OCI-LY7 (cell line): ENCODE results near the gene HEATR5A. TPM values are rescaled to one million over a fixed set of nuclear protein-coding genes. Genes with fewer than 3 reads are reported as not detected.
A peak's percentile ranks its signal among the peaks of the same experiment; 100 is the strongest.

ENCODE experiments used
- BruUV-seq: library from RNA; stranded (reverse); fragments of 400-500 nt; replicated peaks from 2 replicates; lab custom pipeline; 2021; lab: Mats Ljungman, UMichigan
- CTCF ChIA-PET: fragments of 300-600 bp; sonication (Branson Sonifier 250); formaldehyde crosslinking; loops from one replicate; lab custom pipeline; 2022; ENCODE audit warnings: antibody characterized with exemption; ENCODE audit not compliant: unreplicated experiment; lab: Charles Lee
- POLR2A ChIA-PET: fragments of 300-600 bp; sonication (Branson Sonifier 250); formaldehyde crosslinking; loops from one replicate; lab custom pipeline; 2022; ENCODE audit warnings: antibody characterized with exemption; lab: Charles Lee
- DNase-seq: peaks from one replicate; pipeline ENCODE4 v3.0.0-alpha.2; 2015; ENCODE audit warnings: low spot score
- H2AFZ ChIP-seq: fragments of 200-600 bp; sonication (generic), shearing (Covaris generic); 2 replicates; pipeline ENCODE4 v1.6.1; 2014; ENCODE audit warnings: mild to moderate bottlenecking, antibody characterized with exemption, low read length, moderate library complexity
- H3K27ac ChIP-seq: fragments of 200-600 bp; sonication (generic); 2 replicates; pipeline ENCODE4 v1.5.1; 2014; ENCODE audit warnings: mixed run types, low read depth, mild to moderate bottlenecking, moderate library complexity, low read length, inconsistent platforms; ENCODE audit not compliant: poor library complexity, severe bottlenecking
- H3K36me3 ChIP-seq: fragments of 200-600 bp; sonication (generic); 2 replicates; pipeline ENCODE4 v1.6.1; 2014; ENCODE audit warnings: mild to moderate bottlenecking, antibody characterized with exemption, low read length, moderate library complexity, mixed read lengths; ENCODE audit not compliant: insufficient read depth
- H3K4me1 ChIP-seq: fragments of 200-600 bp; sonication (generic); 2 replicates; pipeline ENCODE4 v1.5.1; 2014; ENCODE audit warnings: mild to moderate bottlenecking, low read length; ENCODE audit not compliant: insufficient read depth, poor library complexity, severe bottlenecking
- H3K4me2 ChIP-seq: fragments of 200-600 bp; sonication (generic); 2 replicates; pipeline ENCODE4 v1.6.1; 2014; ENCODE audit warnings: mild to moderate bottlenecking, low read length
- H3K4me3 ChIP-seq: fragments of 200-600 bp; sonication (generic); 2 replicates; pipeline ENCODE4 v1.5.1; 2014; ENCODE audit warnings: mild to moderate bottlenecking, low read depth, low read length; ENCODE audit not compliant: poor library complexity, severe bottlenecking
- H3K79me2 ChIP-seq: fragments of 200-600 bp; sonication (generic); 2 replicates; pipeline ENCODE4 v1.6.1; 2016; ENCODE audit warnings: low read depth, mild to moderate bottlenecking, low read length, moderate library complexity, mixed read lengths; ENCODE audit not compliant: insufficient read depth
- H3K9me2 ChIP-seq: fragments of 200-600 bp; sonication (generic); 2 replicates; pipeline ENCODE4 v1.6.1; 2016; ENCODE audit warnings: mild to moderate bottlenecking, low read length, mixed read lengths; ENCODE audit not compliant: insufficient read depth
- H3K9me3 ChIP-seq: fragments of 200-600 bp; sonication (generic); 2 replicates; pipeline ENCODE4 v1.6.1; 2014; ENCODE audit warnings: mild to moderate bottlenecking, mixed run types, low read length, mixed read lengths
- H4K20me1 ChIP-seq: fragments of 200-600 bp; sonication (generic); 2 replicates; pipeline ENCODE4 v1.6.1; 2014; ENCODE audit warnings: mild to moderate bottlenecking, antibody characterized with exemption, low read length, moderate library complexity, mixed read lengths; ENCODE audit not compliant: insufficient read depth
- EZH2phosphoT487 ChIP-seq: fragments of 200-600 bp; sonication (generic); IDR thresholded peaks from 2 replicates; pipeline ENCODE4 v1.6.1; 2018; ENCODE audit warnings: low read depth, borderline replicate concordance, mild to moderate bottlenecking, mixed run types, antibody characterized with exemption, low read length, moderate library complexity, mixed read lengths
- intact Hi-C: fragments of 100-400 bp; cut with micrococcal nuclease; formaldehyde crosslinking; loops from one replicate; pipeline ENCODE4 v1.10.0; 2022; ENCODE audit not compliant: unreplicated experiment
- total RNA-seq, 2 experiments: library from RNA; depleted of rRNA in 1 of 2; stranded (reverse); fragments of >200 nt in 1 of 2; shearing (Covaris generic) in 1 of 2; gene quantifications; 2 replicates each; pipeline ENCODE4 v1.2.3, GENCODE V29; 2014 to 2022
- TF ChIP-seq, protein P1 (sequence below): fragments of 200-600 bp; sonication (generic); conservative IDR thresholded peaks from 2 replicates; pipeline ENCODE4 v1.5.1; 2014; ENCODE audit warnings: mild to moderate bottlenecking, antibody characterized with exemption, low read length, moderate library complexity, mixed read lengths

HEATR5A gene
- total RNA-seq, 2 experiments from 2014 or later, result 12.0 to 16.2 TPM

GRCh38 chr14:31457665-31458659 is 37.6 kb upstream of the HEATR5A start:
- H3K4me1 ChIP-seq, result peaks cover 17% of the 10 kb centered on the region
- no TSS peak for BruUV-seq
- no peaks in the 10 kb centered on the region for H3K9me3 ChIP-seq
- intact Hi-C loops, result loop anchor here (1.0 to 5.0 kb wide), 4 partner anchors 38 to 744 kb away; partner anchors contain the start of genes HEATR5A, NUBPL, RNU6-7 and RNU6-8
- POLR2A ChIA-PET, result interaction anchor here (0.6 to 3.2 kb wide), 22 partner anchors 9 to 542 kb away, joined by 3 to 19 read pairs (median 4); partner anchors contain the start of genes GPR33 and HEATR5A
- H3K9me2 ChIP-seq, result no peaks in the 10 kb centered on the region
- peaks cover 19% of the 10 kb centered on the region; the same call in 1 of the 2 replicates for H3K79me2 ChIP-seq
- CTCF ChIA-PET, result interaction anchor here (1.3 kb wide), 1 partner anchor 37 kb away, joined by 5 read pairs; the partner anchor contains the start of gene HEATR5A
- H3K27ac ChIP-seq, result no peak overlapping the region
- H4K20me1 ChIP-seq, result no peaks in the 10 kb centered on the region
- peaks cover 4% of the 10 kb centered on the region; the same call in 1 of the 2 replicates for H3K36me3 ChIP-seq
- H2AFZ ChIP-seq, result peak overlapping the region; percentile 90
- no peak for DNase-seq
- TF ChIP-seq, protein P1, sequence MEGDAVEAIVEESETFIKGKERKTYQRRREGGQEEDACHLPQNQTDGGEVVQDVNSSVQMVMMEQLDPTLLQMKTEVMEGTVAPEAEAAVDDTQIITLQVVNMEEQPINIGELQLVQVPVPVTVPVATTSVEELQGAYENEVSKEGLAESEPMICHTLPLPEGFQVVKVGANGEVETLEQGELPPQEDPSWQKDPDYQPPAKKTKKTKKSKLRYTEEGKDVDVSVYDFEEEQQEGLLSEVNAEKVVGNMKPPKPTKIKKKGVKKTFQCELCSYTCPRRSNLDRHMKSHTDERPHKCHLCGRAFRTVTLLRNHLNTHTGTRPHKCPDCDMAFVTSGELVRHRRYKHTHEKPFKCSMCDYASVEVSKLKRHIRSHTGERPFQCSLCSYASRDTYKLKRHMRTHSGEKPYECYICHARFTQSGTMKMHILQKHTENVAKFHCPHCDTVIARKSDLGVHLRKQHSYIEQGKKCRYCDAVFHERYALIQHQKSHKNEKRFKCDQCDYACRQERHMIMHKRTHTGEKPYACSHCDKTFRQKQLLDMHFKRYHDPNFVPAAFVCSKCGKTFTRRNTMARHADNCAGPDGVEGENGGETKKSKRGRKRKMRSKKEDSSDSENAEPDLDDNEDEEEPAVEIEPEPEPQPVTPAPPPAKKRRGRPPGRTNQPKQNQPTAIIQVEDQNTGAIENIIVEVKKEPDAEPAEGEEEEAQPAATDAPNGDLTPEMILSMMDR, result 0 out of 2 replicates have a peak, but pooled peaks have one; percentile 5
- TF ChIP-seq EZH2phosphoT487, result no peak
- peak overlapping the region; percentile 83 for H3K4me2 ChIP-seq
- peak overlapping the region; percentile 81 for H3K4me3 ChIP-seq

GRCh38 chr14:31456841-31457664 is 36.7 kb upstream of the HEATR5A start, which contains the start of gene DTD2:
TSS of gene DTD2 (minus strand) at chr14:31457506. CDS start at chr14:31457393, 113 bp downstream.
- Histone ChIP-seq H4K20me1 (no peaks in the 10 kb centered on the region), H3K36me3 (peaks cover 12% of the 10 kb centered on the region; the same call in 1 of the 2 replicates), H3K79me2 (peaks cover 19% of the 10 kb centered on the region; the same call in 1 of the 2 replicates), H3K27ac (peak within 1 kb of the TSS; percentile 56), H2AFZ (peak within 1 kb of the TSS; percentile 90), H3K4me2 (peak within 1 kb of the TSS; percentile 83), H3K9me3 (no peaks in the 10 kb centered on the region), H3K4me3 (peak within 1 kb of the TSS; percentile 81), H3K9me2 (no peaks in the 10 kb centered on the region), H3K4me1 (peaks cover 17% of the 10 kb centered on the region)
- ChIA-PET CTCF (interaction anchor here (1.3 kb wide), 1 partner anchor 36 kb away, joined by 5 read pairs; the partner anchor contains the start of gene HEATR5A), POLR2A (interaction anchor here (0.6 to 3.2 kb wide), 19 partner anchors 9 to 541 kb away, joined by 3 to 19 read pairs (median 4); partner anchors contain the start of genes GPR33 and HEATR5A)
- intact Hi-C loops, result loop anchor here (1.0 to 5.0 kb wide), 4 partner anchors 37 to 745 kb away; partner anchors contain the start of genes HEATR5A, NUBPL, RNU6-7 and RNU6-8
- DNase-seq, result peak; percentile 97
- BruUV-seq, result TSS peak; percentile 80
- TF ChIP-seq EZH2phosphoT487, result no peak
- TF ChIP-seq, protein P1, result peak; percentile 50
